WERI-Rb-1 (cell line): ENCODE results near the gene RALGPS1.

Experiments
- DNase-seq: peaks from one replicate; pipeline ENCODE4 v3.0.0-alpha.2; 2020
- H3K27ac ChIP-seq: fragments of 250-450 bp; sonication (Bioruptor Pico); 2 replicates; pipeline ENCODE4 v1.5.1; 2020; ENCODE audit warnings: mild to moderate bottlenecking, moderate library complexity
- H3K27me3 ChIP-seq: fragments of 250-450 bp; sonication (Bioruptor Pico); 2 replicates; pipeline ENCODE4 v1.5.1; 2021; ENCODE audit warnings: mild to moderate bottlenecking, low read depth, moderate library complexity; ENCODE audit not compliant: insufficient read depth, severe bottlenecking
- H3K36me3 ChIP-seq: fragments of 250-450 bp; sonication (Bioruptor Pico); 2 replicates; pipeline ENCODE4 v1.5.1; 2020; ENCODE audit warnings: mild to moderate bottlenecking, moderate library complexity
- H3K4me3 ChIP-seq: 2 replicates; pipeline ENCODE4 v1.5.1; 2011; ENCODE audit warnings: low read depth, mild to moderate bottlenecking, control low read depth, low read length
- H3K9me3 ChIP-seq: fragments of 250-450 bp; sonication (Bioruptor Pico); 2 replicates; pipeline ENCODE4 v1.5.1; 2021; ENCODE audit warnings: mild to moderate bottlenecking, moderate library complexity; ENCODE audit not compliant: severe bottlenecking
- CTCF ChIP-seq: IDR thresholded peaks from 2 replicates; pipeline ENCODE4 v1.5.1; 2011; ENCODE audit warnings: low read depth, mild to moderate bottlenecking, control low read depth, inconsistent platforms, low read length

RALGPS1 gene

DNA sequence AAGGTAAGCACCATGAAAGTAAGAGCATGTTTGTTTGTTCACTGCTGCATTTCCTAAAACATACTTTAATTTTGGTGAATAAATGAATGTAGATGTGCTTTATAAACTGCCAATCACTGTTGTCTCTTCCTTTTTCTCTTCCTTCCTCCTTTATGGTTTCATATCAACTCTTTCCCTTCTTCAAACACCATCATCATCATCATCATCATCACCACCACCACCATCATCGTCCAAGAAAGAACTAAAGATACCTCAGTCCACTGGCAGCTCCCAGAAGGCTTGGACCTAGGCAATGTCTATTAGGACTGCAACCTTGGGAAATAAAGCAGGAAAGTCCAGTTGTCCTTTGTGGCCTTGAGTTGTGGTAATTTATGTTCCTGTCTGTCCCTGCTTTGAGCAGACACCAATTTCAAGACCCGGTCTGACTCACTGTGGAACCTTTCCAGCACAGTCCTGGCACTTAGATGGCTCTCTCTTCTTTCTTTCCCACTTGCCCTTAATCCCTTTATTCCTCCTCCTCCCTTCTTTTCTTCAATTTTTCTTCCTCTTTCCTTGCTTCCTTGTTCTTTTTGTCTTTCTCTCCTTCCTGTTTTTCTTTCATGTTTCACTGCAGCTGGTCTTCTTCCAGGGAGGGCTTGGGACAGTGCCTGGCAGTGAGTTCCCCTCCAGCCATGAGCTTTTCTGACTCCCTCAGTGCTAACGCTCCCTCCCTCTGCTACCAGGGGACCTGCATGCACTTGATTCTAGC, 108.5 kb downstream of the RALGPS1 start:
- Histone ChIP-seq H3K27ac (peak overlapping the region; percentile 84), H3K36me3 (no peaks in the 10 kb centered on the region; the same call in 1 of the 2 replicates), H3K27me3 (no peaks in the 10 kb centered on the region), H3K4me3 (no peak overlapping the region), H3K9me3 (no peaks in the 10 kb centered on the region)
- no peak for DNase-seq
- TF ChIP-seq CTCF: no peak

- H3K27ac ChIP-seq: no peak overlapping the region
- H3K36me3 ChIP-seq: no peaks in the 10 kb centered on the region; the same call in 1 of the 2 replicates
- TF ChIP-seq CTCF: no peak
Measured at GRCh38 chr9:127025042-127025441, 110.5 kb downstream of the RALGPS1 start.

DNA sequence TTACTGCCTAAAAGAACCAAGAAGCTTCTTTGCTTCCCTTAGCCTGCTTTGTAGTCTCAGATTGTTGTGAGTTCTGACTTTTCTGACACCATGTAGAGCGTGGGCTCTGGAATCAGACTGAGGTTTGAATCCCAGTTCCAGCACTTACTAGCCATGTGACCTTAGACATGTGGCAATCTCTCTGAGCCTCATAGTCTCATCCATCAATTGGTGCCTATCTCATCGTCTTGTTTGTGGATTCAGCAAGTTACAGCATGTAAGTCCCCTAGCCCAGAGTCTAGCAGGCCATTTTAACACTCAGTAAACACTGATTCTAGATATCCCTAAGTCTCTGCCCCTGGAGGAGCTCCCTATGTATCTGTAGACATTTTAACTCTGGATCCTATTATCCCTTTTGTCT, 113.1 kb downstream of the RALGPS1 start:
- DNase-seq: no peak
- H3K27ac ChIP-seq: no peak overlapping the region
- H3K9me3 ChIP-seq: no peaks in the 10 kb centered on the region
- no peaks in the 10 kb centered on the region for H3K27me3 ChIP-seq
- no peaks in the 10 kb centered on the region; the same call in 1 of the 2 replicates for H3K36me3 ChIP-seq
- TF ChIP-seq CTCF: no peak
- H3K4me3 ChIP-seq: no peak overlapping the region

More at GRCh38 chr9:127025042-127025441, 110.5 kb downstream of the RALGPS1 start:
- Histone ChIP-seq H3K9me3 (no peaks in the 10 kb centered on the region), H3K4me3 (no peak overlapping the region), H3K27me3 (no peaks in the 10 kb centered on the region)
- DNase-seq: no peak

- no peak overlapping the region for H3K27ac ChIP-seq
- TF ChIP-seq CTCF: no peak
- DNase-seq: no peak
- H3K4me3 ChIP-seq: no peak overlapping the region
- no peaks in the 10 kb centered on the region for H3K36me3 ChIP-seq
- H3K27me3 ChIP-seq: no peaks in the 10 kb centered on the region
- no peaks in the 10 kb centered on the region for H3K9me3 ChIP-seq
Measured at GRCh38 chr9:127029548-127029947, 115.0 kb downstream of the RALGPS1 start.

GRCh38 chr9:127030814-127031740, 116.5 kb downstream of the RALGPS1 start:
- no peak for DNase-seq
- H3K9me3 ChIP-seq: no peaks in the 10 kb centered on the region
- H3K36me3 ChIP-seq: no peaks in the 10 kb centered on the region
- no peaks in the 10 kb centered on the region for H3K27me3 ChIP-seq
- no peak overlapping the region for H3K27ac ChIP-seq
- H3K4me3 ChIP-seq: no peak overlapping the region
- TF ChIP-seq CTCF: no peak
